Fibroblast of lung (primary cell): ENCODE measurements around the gene SRRM1.

Source experiments
- CTCF ChIP-seq, 2 donors: IDR thresholded peaks in 1 of 2; conservative IDR thresholded peaks in 1 of 2; 1 replicate in 1 of 2; 2 replicates in 1 of 2; pipeline ENCODE4 v1.5.1; 2011 to 2012; ENCODE audit warnings: low read length in 2 of 2, control low read depth in 1 of 2, inconsistent platforms in 1 of 2, low read depth in 1 of 2, mild to moderate bottlenecking in 1 of 2
- EZH2 ChIP-seq: IDR thresholded peaks from 2 replicates; pipeline ENCODE4 v1.5.1; 2012; ENCODE audit warnings: low read length, control low read depth, mild to moderate bottlenecking; ENCODE audit errors: missing control alignments

DNA sequence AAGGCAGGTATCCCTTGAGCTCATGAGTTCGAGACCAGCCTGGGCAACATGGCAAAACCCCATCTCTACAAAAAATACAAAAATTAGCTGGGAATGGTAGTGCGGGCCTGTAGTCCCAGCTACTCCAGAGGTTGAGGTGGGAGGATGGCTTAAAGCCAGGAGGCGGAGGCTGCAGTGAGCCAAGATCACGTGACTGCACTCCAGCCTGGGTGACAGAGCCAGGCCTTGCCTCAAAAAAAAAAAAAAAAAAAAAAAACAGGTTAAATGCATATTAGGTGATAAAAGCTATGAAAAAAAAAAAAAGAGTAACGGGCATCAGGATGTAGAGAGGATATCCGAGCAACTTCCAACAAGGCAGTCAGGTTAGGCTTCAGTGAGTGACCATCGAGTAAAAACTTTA is 2.8 kb upstream of the SRRM1 start:
- TF ChIP-seq CTCF (conservative IDR thresholded peaks at IDR 0.05 in 1 of 2, IDR thresholded peaks at IDR 0.05 in 1 of 2; ENCODE audit: low read depth in 1 of 2, low read length in 2 of 2) (no peak), EZH2 (no peak)
